Measurements from ENCODE around the gene TAP2. TPM values are rescaled to one million over a fixed set of nuclear protein-coding genes. Genes with fewer than 3 reads are reported as not detected.

Gene TAP2
- total and polyA plus RNA-seq, 2 of the 13 experiments (the other 11 are each of a cell fraction or from before 2014, with no cell fraction given), result 10.3 to 17.6 TPM

DNA sequence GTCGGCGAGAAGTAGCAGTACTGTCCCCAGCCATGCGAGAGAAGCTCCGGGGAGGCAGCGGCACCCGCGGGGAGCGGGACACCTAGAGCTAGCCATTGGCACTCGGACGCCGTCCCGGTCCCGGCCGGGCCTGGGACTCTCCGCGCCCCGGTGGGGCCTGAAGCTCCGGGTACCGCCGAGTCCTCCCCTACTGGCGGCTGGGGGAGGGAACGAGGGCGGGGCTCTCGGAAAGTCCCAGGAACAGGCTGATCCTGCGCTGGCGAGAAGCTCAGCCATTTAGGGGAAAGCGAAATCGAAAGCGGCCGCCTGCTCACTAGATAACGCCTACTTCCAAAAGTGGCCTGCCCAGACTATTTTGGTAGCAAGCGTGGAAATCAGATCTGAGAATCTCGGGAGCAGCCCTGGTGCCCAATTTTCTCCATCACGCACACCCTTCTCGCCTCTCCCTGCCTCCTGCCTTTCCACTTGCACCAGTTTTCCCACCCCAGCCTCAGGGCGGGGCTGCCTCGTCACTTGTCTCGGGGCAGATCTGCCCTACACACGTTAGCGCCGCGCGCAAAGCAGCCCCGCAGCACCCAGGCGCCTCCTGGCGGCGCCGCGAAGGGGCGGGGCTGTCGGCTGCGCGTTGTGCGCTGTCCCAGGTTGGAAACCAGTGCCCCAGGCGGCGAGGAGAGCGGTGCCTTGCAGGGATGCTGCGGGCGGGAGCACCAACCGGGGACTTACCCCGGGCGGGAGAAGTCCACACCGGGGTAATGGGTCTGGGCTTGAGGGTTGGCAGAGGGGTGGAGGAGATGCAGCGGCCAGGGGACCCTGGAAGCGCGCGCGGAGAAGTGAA, 15.2 kb upstream of the TAP2 start, which contains the start of the genes PSMB9 and TAP1 (continued):
- TF ChIP-seq, protein P1, sequence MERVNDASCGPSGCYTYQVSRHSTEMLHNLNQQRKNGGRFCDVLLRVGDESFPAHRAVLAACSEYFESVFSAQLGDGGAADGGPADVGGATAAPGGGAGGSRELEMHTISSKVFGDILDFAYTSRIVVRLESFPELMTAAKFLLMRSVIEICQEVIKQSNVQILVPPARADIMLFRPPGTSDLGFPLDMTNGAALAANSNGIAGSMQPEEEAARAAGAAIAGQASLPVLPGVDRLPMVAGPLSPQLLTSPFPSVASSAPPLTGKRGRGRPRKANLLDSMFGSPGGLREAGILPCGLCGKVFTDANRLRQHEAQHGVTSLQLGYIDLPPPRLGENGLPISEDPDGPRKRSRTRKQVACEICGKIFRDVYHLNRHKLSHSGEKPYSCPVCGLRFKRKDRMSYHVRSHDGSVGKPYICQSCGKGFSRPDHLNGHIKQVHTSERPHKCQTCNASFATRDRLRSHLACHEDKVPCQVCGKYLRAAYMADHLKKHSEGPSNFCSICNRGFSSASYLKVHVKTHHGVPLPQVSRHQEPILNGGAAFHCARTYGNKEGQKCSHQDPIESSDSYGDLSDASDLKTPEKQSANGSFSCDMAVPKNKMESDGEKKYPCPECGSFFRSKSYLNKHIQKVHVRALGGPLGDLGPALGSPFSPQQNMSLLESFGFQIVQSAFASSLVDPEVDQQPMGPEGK (CRISPR knock-in tag; IDR thresholded peaks at IDR 0.05), result peak; percentile 72
- peak; percentile 91 for TF ChIP-seq SRSF1 (optimal IDR thresholded peaks at IDR 0.05; ENCODE audit: low read depth, low read length)
- TF ChIP-seq SAP130 (CRISPR knock-in tag; IDR thresholded peaks at IDR 0.05; ENCODE audit: low read depth), result peak; percentile 95
- TF ChIP-seq HNRNPLL (IDR thresholded peaks at IDR 0.05; ENCODE audit: low read depth, low read length, poor library complexity, severe bottlenecking), result peak; percentile 96
- TF ChIP-seq, protein P2, sequence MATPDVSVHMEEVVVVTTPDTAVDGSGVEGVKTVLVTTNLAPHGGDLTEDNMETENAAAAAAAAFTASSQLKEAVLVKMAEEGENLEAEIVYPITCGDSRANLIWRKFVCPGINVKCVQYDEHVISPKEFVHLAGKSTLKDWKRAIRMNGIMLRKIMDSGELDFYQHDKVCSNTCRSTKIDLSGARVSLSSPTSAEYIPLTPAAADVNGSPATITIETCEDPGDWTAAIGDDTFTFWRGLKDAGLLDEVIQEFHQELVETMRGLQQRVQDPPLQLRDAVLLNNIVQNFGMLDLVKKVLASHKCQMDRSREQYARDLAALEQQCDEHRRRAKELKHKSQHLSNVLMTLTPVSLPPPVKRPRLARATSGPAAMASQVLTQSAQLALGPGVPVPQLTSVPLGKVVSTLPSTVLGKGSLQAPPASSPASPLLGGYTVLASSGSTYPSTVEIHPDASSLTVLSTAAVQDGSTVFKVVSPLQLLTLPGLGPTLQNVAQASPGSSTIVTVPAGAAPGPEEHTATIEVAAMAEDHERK (CRISPR knock-in tag; IDR thresholded peaks at IDR 0.05; ENCODE audit: low read depth), result no peak
- TF ChIP-seq ZNF670 (CRISPR knock-in tag; IDR thresholded peaks at IDR 0.05; ENCODE audit: borderline replicate concordance), result no peak
- TF ChIP-seq TOPORS (CRISPR knock-in tag; IDR thresholded peaks at IDR 0.05), result 0 out of 2 replicates have a peak, but pooled peaks have one; percentile 83
- peak; percentile 90 for TF ChIP-seq ZNF501 (CRISPR knock-in tag; IDR thresholded peaks at IDR 0.05)
- TF ChIP-seq, protein P3, sequence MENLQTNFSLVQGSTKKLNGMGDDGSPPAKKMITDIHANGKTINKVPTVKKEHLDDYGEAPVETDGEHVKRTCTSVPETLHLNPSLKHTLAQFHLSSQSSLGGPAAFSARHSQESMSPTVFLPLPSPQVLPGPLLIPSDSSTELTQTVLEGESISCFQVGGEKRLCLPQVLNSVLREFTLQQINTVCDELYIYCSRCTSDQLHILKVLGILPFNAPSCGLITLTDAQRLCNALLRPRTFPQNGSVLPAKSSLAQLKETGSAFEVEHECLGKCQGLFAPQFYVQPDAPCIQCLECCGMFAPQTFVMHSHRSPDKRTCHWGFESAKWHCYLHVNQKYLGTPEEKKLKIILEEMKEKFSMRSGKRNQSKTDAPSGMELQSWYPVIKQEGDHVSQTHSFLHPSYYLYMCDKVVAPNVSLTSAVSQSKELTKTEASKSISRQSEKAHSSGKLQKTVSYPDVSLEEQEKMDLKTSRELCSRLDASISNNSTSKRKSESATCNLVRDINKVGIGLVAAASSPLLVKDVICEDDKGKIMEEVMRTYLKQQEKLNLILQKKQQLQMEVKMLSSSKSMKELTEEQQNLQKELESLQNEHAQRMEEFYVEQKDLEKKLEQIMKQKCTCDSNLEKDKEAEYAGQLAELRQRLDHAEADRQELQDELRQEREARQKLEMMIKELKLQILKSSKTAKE (CRISPR knock-in tag; IDR thresholded peaks at IDR 0.05; ENCODE audit: borderline replicate concordance), result peak; percentile 39; the same call in 1 of the 2 replicates
- TF ChIP-seq, protein P4, sequence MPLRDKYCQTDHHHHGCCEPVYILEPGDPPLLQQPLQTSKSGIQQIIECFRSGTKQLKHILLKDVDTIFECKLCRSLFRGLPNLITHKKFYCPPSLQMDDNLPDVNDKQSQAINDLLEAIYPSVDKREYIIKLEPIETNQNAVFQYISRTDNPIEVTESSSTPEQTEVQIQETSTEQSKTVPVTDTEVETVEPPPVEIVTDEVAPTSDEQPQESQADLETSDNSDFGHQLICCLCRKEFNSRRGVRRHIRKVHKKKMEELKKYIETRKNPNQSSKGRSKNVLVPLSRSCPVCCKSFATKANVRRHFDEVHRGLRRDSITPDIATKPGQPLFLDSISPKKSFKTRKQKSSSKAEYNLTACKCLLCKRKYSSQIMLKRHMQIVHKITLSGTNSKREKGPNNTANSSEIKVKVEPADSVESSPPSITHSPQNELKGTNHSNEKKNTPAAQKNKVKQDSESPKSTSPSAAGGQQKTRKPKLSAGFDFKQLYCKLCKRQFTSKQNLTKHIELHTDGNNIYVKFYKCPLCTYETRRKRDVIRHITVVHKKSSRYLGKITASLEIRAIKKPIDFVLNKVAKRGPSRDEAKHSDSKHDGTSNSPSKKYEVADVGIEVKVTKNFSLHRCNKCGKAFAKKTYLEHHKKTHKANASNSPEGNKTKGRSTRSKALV (CRISPR knock-in tag; IDR thresholded peaks at IDR 0.05), result peak; percentile 98
- TF ChIP-seq, protein P5, sequence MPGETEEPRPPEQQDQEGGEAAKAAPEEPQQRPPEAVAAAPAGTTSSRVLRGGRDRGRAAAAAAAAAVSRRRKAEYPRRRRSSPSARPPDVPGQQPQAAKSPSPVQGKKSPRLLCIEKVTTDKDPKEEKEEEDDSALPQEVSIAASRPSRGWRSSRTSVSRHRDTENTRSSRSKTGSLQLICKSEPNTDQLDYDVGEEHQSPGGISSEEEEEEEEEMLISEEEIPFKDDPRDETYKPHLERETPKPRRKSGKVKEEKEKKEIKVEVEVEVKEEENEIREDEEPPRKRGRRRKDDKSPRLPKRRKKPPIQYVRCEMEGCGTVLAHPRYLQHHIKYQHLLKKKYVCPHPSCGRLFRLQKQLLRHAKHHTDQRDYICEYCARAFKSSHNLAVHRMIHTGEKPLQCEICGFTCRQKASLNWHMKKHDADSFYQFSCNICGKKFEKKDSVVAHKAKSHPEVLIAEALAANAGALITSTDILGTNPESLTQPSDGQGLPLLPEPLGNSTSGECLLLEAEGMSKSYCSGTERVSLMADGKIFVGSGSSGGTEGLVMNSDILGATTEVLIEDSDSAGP (CRISPR knock-in tag; IDR thresholded peaks at IDR 0.05; ENCODE audit: borderline replicate concordance), result peak; percentile 85; the same call in 1 of the 2 replicates
- peak; percentile 76 for TF ChIP-seq NRL (CRISPR knock-in tag; IDR thresholded peaks at IDR 0.05; ENCODE audit: borderline replicate concordance)
- peak; percentile 77; the same call in 1 of the 2 replicates for TF ChIP-seq GFI1 (CRISPR knock-in tag; IDR thresholded peaks at IDR 0.05; ENCODE audit: borderline replicate concordance)
- TF ChIP-seq TBL1XR1 (IDR thresholded peaks at IDR 0.05; ENCODE audit: borderline replicate concordance, low read length, partially characterized antibody), result no peak
- peak; percentile 73 for TF ChIP-seq MED13 (CRISPR knock-in tag; IDR thresholded peaks at IDR 0.05)
- peak; percentile 82 for TF ChIP-seq ARNTL (CRISPR knock-in tag; IDR thresholded peaks at IDR 0.05)
- no peak for TF ChIP-seq TCF7L2 (IDR thresholded peaks at IDR 0.05; ENCODE audit: low read depth, low read length)
- peak; percentile 70 for TF ChIP-seq YEATS4 (CRISPR knock-in tag; IDR thresholded peaks at IDR 0.05; ENCODE audit: borderline replicate concordance)
